ENCODE data around the gene GNG14.
A peak's percentile ranks its signal among the peaks of the same experiment; 100 is the strongest.

Gene GNG14

DNA sequence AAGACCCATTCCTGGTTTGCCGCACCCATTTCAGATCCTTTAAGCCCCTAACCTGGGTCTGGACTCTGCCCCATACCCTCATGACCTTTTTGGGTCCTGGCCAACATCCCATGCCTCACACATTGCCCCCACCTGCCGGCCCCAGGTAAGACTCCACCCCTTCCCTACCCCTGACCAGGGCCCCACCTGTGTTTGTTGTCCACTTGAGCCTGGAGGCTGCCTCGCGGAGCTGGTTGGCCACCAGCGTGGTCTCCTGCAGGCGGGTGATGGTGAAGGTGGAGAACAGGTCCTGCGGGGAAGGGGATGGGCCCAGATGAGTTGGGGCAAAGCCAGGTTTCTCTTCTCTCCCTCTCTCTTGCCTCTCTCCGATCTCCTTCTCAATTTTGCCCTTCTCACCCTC lies 40.8 kb upstream of the GNG14 start:
- TF ChIP-seq, protein P1, sequence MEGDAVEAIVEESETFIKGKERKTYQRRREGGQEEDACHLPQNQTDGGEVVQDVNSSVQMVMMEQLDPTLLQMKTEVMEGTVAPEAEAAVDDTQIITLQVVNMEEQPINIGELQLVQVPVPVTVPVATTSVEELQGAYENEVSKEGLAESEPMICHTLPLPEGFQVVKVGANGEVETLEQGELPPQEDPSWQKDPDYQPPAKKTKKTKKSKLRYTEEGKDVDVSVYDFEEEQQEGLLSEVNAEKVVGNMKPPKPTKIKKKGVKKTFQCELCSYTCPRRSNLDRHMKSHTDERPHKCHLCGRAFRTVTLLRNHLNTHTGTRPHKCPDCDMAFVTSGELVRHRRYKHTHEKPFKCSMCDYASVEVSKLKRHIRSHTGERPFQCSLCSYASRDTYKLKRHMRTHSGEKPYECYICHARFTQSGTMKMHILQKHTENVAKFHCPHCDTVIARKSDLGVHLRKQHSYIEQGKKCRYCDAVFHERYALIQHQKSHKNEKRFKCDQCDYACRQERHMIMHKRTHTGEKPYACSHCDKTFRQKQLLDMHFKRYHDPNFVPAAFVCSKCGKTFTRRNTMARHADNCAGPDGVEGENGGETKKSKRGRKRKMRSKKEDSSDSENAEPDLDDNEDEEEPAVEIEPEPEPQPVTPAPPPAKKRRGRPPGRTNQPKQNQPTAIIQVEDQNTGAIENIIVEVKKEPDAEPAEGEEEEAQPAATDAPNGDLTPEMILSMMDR (conservative IDR thresholded peaks at IDR 0.05; ENCODE audit: control insufficient read depth, insufficient read depth, low read depth, low read length), result no peak
- no peak overlapping the region for H3K4me3 ChIP-seq (ENCODE audit: control insufficient read depth, low read depth, low read length)
- DNase-seq (ENCODE audit: low read depth), result no peak

- peak overlapping the region; percentile 7 for H3K4me3 ChIP-seq (ENCODE audit: control insufficient read depth, low read depth, low read length)
- no peak for DNase-seq (ENCODE audit: low read depth)
- TF ChIP-seq, protein P1 (conservative IDR thresholded peaks at IDR 0.05; ENCODE audit: control insufficient read depth, insufficient read depth, low read depth, low read length), result no peak
These were observed 40.2 kb upstream of the GNG14 start for GRCh38 chr19:12647490-12648071.

GRCh38 chr19:12648088-12648487 lies 39.7 kb upstream of the GNG14 start:
- DNase-seq (ENCODE audit: low read depth), result no peak
- peak overlapping the region; percentile 7 for H3K4me3 ChIP-seq (ENCODE audit: control insufficient read depth, low read depth, low read length)
- TF ChIP-seq, protein P1 (conservative IDR thresholded peaks at IDR 0.05; ENCODE audit: control insufficient read depth, insufficient read depth, low read depth, low read length), result no peak

GRCh38 chr19:12649941-12650340 lies 37.9 kb upstream of the GNG14 start:
- TF ChIP-seq, protein P1 (conservative IDR thresholded peaks at IDR 0.05; ENCODE audit: control insufficient read depth, insufficient read depth, low read depth, low read length), result no peak
- no peak overlapping the region for H3K4me3 ChIP-seq (ENCODE audit: control insufficient read depth, low read depth, low read length)
- DNase-seq (ENCODE audit: low read depth), result no peak

DNA sequence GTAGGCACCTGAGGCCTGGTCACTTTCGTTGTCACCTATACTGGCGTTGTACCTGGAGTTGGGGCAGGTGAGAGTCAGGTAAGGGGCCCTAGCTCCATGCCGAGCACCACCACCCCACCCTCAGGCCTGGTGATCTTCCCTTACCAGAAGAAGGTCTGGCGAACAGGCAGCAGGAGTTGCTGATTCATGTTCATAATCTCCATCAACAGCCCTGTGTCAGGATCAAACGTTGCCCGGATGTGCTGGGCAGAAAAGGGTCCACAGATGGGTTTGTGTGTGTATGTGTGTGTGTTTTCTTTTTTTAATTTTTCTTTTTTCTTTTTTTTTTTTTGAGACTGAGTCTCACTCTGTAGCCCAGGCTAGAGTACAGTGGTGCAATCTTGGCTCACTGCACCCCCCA lies 35.6 kb upstream of the GNG14 start:
- TF ChIP-seq, protein P1 (conservative IDR thresholded peaks at IDR 0.05; ENCODE audit: control insufficient read depth, insufficient read depth, low read depth, low read length), result no peak
- no peak overlapping the region for H3K4me3 ChIP-seq (ENCODE audit: control insufficient read depth, low read depth, low read length)

GRCh38 chr19:12655546-12655945 lies 32.3 kb upstream of the GNG14 start:
- TF ChIP-seq, protein P1 (conservative IDR thresholded peaks at IDR 0.05; ENCODE audit: control insufficient read depth, insufficient read depth, low read depth, low read length), result no peak
- no peak for DNase-seq (ENCODE audit: low read depth)
- H3K4me3 ChIP-seq (ENCODE audit: control insufficient read depth, low read depth, low read length), result no peak overlapping the region

More for the DNA sequence above, 35.6 kb upstream of the GNG14 start:
- DNase-seq (ENCODE audit: low read depth), result no peak
